ENCODE results near the gene SPATA16.

SPATA16 gene

GRCh38 chr3:172915911-172916514 lies 225.0 kb downstream of the SPATA16 start:
- no peak overlapping the region for H3K4me3 ChIP-seq (ENCODE audit: control insufficient read depth, low read depth, low read length)
- DNase-seq (ENCODE audit: low read depth): no peak
- no peak for TF ChIP-seq CTCF (IDR thresholded peaks at IDR 0.05; ENCODE audit: control insufficient read depth, insufficient read depth, low read depth, low read length, missing control alignments)

GRCh38 chr3:172914854-172915253 lies 226.2 kb downstream of the SPATA16 start:
- no peak for TF ChIP-seq CTCF (IDR thresholded peaks at IDR 0.05; ENCODE audit: control insufficient read depth, insufficient read depth, low read depth, low read length, missing control alignments)
- H3K4me3 ChIP-seq (ENCODE audit: control insufficient read depth, low read depth, low read length): no peak overlapping the region
- DNase-seq (ENCODE audit: low read depth): no peak

- TF ChIP-seq CTCF (IDR thresholded peaks at IDR 0.05; ENCODE audit: control insufficient read depth, insufficient read depth, low read depth, low read length, missing control alignments): no peak
- DNase-seq (ENCODE audit: low read depth): no peak
- H3K4me3 ChIP-seq (ENCODE audit: control insufficient read depth, low read depth, low read length): no peak overlapping the region
These were observed 227.0 kb downstream of the SPATA16 start for GRCh38 chr3:172913911-172914655.

- no peak overlapping the region for H3K4me3 ChIP-seq (ENCODE audit: control insufficient read depth, low read depth, low read length)
- no peak for DNase-seq (ENCODE audit: low read depth)
- no peak for TF ChIP-seq CTCF (IDR thresholded peaks at IDR 0.05; ENCODE audit: control insufficient read depth, insufficient read depth, low read depth, low read length, missing control alignments)
These were observed 229.9 kb downstream of the SPATA16 start for GRCh38 chr3:172911142-172911541.

- no peak overlapping the region for H3K4me3 ChIP-seq (ENCODE audit: control insufficient read depth, low read depth, low read length)
- DNase-seq (ENCODE audit: low read depth): no peak
- TF ChIP-seq CTCF (IDR thresholded peaks at IDR 0.05; ENCODE audit: control insufficient read depth, insufficient read depth, low read depth, low read length, missing control alignments): no peak
These were observed 232.2 kb downstream of the SPATA16 start for GRCh38 chr3:172908771-172909270.

- H3K4me3 ChIP-seq (ENCODE audit: control insufficient read depth, low read depth, low read length): no peak overlapping the region
- no peak for TF ChIP-seq CTCF (IDR thresholded peaks at IDR 0.05; ENCODE audit: control insufficient read depth, insufficient read depth, low read depth, low read length, missing control alignments)
- DNase-seq (ENCODE audit: low read depth): no peak
These were observed 235.6 kb downstream of the SPATA16 start for GRCh38 chr3:172905451-172905850.

Data from AG09309 (cell line).